ENCODE results near the gene CALB2.

CALB2 gene

DNA sequence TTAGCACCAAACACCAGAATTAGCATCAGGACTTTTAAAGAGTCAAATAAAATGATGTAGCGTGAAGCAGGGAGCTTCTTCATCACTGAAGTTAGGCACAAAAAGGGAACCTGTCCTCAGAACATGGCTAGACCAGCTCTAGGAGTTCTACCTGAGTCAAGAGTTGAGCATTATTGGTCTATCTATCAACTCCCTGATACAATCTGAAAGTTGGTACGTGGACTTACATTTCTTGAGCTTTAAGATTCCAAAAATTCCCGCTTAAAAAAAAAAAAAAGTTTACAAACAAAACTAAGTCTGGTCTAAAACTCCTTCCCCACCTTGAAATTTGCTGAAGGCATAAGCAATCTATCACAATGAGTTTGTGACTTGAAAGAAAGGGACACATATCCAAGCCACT lies 71.1 kb downstream of the CALB2 start:
- DNase-seq = no peak

DNA sequence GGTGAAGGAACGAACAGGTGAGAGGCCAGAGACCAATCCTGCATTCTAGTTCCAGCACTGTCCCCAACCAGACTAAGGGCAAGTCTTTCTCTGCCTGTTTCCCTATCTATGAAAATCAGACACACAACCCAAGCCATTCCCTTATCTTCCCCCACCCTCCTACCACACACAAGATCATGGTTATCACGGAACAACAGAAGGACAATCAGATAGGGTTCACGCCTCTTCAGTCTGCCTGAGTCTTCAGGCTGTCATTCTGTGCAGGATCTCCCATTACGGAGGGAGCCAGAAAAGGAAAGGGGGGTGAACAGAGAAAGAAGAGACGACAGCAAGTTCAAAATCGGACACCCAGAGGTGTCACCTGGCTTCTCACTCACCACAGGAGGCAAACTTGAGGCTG lies 72.2 kb downstream of the CALB2 start:
- no peak for DNase-seq

DNA sequence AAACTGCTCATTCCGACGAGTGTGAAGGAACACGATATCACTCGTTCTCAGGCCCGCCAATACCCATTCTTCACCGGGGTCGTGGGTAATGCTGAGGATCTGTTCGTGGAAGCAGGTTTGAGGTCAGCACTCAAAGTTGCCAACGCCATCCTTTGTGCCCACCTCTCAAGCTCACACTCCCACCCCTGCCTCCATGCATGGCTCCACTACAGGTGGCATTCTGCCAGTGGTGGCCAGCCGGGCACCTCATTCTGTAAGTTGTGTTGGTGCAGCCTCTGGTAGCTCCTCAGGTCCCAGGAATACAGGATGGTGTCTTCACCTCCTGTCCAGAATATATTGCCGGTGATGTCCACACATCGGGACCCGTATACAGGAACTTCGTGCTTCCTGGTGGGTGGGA lies 72.7 kb downstream of the CALB2 start:
- DNase-seq = no peak

DNA sequence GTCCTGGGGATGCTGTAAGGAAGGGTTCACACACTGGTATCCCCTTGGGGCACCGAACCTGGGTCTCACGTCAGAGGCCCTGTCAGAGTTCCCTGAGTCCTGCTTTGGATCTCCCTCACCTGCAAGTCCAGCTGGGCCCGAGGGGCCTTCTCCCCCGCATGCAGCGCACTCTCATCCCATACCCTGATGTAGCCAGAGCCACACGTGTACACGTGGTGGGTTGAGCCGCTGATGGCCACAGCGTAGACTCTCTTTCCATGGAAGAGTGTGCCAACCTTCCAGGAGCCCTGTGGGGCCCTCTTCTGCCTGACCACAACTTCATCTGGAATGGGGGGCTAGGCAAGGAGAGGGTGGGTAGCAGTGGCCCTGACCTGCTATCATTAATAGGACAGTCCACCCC lies 73.5 kb downstream of the CALB2 start:
- DNase-seq = no peak

DNA sequence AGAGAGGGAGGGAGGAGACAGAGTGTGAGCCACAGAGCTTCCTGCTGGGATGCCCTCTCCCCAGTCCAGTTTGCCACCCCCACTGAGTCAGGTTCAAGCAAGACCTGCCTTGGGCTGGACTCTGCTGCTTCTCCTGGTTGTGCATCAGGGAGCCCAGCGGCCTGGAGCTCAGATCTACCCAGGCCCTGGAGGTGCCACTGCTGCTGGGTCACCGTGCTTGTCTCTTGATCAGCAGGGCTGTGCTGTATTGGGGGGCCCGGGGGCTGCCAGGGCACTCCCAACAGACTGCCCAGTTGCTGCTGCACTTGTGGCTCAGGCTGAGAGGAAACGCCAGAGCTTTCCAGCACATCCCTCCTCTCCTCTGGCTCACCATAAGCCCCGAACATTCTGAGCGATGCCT lies 74.4 kb downstream of the CALB2 start:
- DNase-seq = no peak

DNA sequence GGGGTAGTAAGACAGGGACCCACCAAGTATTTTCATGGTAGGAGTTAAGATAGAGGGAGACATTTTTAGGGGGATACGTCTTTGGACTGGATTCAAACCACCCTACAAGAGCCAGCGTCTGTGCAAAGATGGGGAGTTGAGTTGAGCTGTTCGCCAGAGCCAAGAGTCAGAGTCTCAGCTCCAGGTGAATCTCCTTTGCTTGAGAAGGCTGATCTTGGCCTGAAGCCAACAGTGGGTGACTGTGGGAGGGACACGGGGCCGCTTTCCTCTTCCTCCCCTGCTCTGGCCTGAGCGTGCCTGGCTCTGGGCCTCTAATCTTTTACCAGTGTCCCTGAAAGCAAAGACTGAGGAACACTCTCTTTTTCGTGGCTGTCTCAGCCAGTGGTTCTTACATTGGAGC lies 78.0 kb downstream of the CALB2 start:
- no peak for DNase-seq

DNA sequence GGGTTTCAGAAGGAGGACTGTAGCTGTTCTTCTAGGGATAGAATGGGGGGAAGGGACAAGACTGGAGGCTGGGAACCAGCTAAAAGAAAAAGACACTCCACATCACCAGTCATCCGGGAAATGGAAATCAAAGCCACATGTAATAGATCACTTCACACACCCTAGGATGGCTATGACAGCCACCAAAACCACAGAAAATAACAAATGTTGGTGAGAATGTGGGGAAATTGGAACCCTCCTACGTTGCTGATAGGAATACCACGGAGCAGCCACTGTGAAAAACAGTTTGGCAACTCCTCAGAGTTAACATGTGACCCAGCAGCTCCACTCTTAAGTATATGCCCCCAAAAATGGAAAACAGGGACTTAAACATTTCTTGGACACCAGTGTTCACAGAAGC lies 81.0 kb downstream of the CALB2 start:
- no peak for DNase-seq
